SK-N-SH (cell line): ENCODE measurements around the gene UBE2I. TPM values are rescaled to one million over a fixed set of nuclear protein-coding genes. Genes with fewer than 3 reads are reported as not detected.

Source experiments
- CTCF ChIA-PET: fragments of 300-600, 350-600 bp; formaldehyde crosslinking; extraction: SDS; loops from one replicate; lab custom pipeline; 2021; lab: Yijun Ruan, JAX
- POLR2A ChIA-PET: fragments of 350-600 bp; sonication (Branson Sonifier 250); formaldehyde crosslinking; extraction: SDS; loops from one replicate; lab custom pipeline; 2020; ENCODE audit warnings: antibody characterized with exemption, inconsistent platforms; lab: Yijun Ruan, JAX
- DNase-seq: peaks from one replicate; pipeline ENCODE4 v3.0.0; 2012
- H2AFZ ChIP-seq: fragments of 200-600 bp; sonication (generic); 2 replicates; pipeline ENCODE4 v1.8.1; 2016; ENCODE audit warnings: antibody characterized with exemption, mild to moderate bottlenecking, low read depth
- H3F3A ChIP-seq: fragments of 200-600 bp; sonication (generic); replicated peaks from 2 replicates; pipeline ENCODE3; 2016; ENCODE audit warnings: antibody characterized with exemption, mild to moderate bottlenecking; ENCODE audit not compliant: insufficient read depth
- H3K27ac ChIP-seq, 2 experiments: fragments of 200-500 bp in 1 of 2; fragments of 200-600 bp in 1 of 2; sonication (Bioruptor generic) in 1 of 2; sonication (generic), shearing (Covaris generic) in 1 of 2; 2 replicates each; pipeline versions ENCODE4 v1.5.1 to v1.6.1; 2014 to 2016; ENCODE audit warnings: low read depth in 2 of 2, inconsistent platforms in 1 of 2, low read length in 1 of 2, mild to moderate bottlenecking in 1 of 2, mixed read lengths in 1 of 2
- H3K27me3 ChIP-seq: fragments of 200-600 bp; sonication (generic), shearing (Covaris generic); 2 replicates; pipeline ENCODE4 v1.6.1; 2016; ENCODE audit warnings: mixed run types; ENCODE audit not compliant: insufficient read depth
- H3K36me3 ChIP-seq, 2 experiments: fragments of 200-500 bp in 1 of 2; fragments of 200-600 bp in 1 of 2; sonication (Bioruptor generic) in 1 of 2; sonication (generic) in 1 of 2; replicated peaks in 1 of 2; 2 replicates each; pipeline versions ENCODE3 to v1.5.1; 2014 to 2016; ENCODE audit warnings: low read length in 1 of 2, mild to moderate bottlenecking in 1 of 2; ENCODE audit not compliant: insufficient read depth in 2 of 2, control insufficient read depth in 1 of 2
- H3K4me1 ChIP-seq, 2 experiments: fragments of 200-500 bp in 1 of 2; fragments of 200-600 bp in 1 of 2; sonication (Bioruptor generic) in 1 of 2; sonication (generic), shearing (Covaris generic) in 1 of 2; 2 replicates each; pipeline versions ENCODE4 v1.5.1 to v1.6.1; 2014 to 2016; ENCODE audit warnings: low read depth in 1 of 2, low read length in 1 of 2, mixed run types in 1 of 2; ENCODE audit not compliant: insufficient read depth in 2 of 2, control insufficient read depth in 1 of 2
- H3K4me2 ChIP-seq: fragments of 200-600 bp; sonication (generic), shearing (Covaris generic); 2 replicates; pipeline ENCODE4 v1.6.1; 2017; ENCODE audit warnings: mixed run types
- H3K4me3 ChIP-seq, 2 experiments: fragments of 200-500 bp in 1 of 2; fragments of 200-600 bp in 1 of 2; sonication (Bioruptor generic) in 1 of 2; sonication (generic), shearing (Covaris generic) in 1 of 2; 2 replicates each; pipeline versions ENCODE4 v1.5.1 to v1.8.1; 2014 to 2016; ENCODE audit warnings: low read depth in 2 of 2, inconsistent platforms in 1 of 2, low read length in 1 of 2, mild to moderate bottlenecking in 1 of 2, mixed read lengths in 1 of 2, moderate library complexity in 1 of 2
- H3K79me2 ChIP-seq: fragments of 200-600 bp; sonication (generic); 2 replicates; pipeline ENCODE4 v1.8.1; 2017; ENCODE audit warnings: mild to moderate bottlenecking; ENCODE audit not compliant: insufficient read depth
- H3K9ac ChIP-seq: fragments of 200-600 bp; sonication (generic); 2 replicates; pipeline ENCODE4 v1.6.1; 2017; ENCODE audit warnings: mixed run types
- H3K9me2 ChIP-seq: fragments of 200-600 bp; sonication (generic); 2 replicates; pipeline ENCODE4 v1.6.1; 2017; ENCODE audit warnings: mixed run types
- H3K9me3 ChIP-seq: fragments of 200-600 bp; sonication (generic); 2 replicates; pipeline ENCODE4 v1.6.1; 2017; ENCODE audit warnings: mixed run types, mild to moderate bottlenecking, moderate library complexity
- H4K20me1 ChIP-seq: fragments of 200-600 bp; sonication (generic); 2 replicates; pipeline ENCODE4 v1.6.1; 2017; ENCODE audit warnings: mild to moderate bottlenecking, mixed run types; ENCODE audit not compliant: insufficient read depth
- FOXJ3 ChIP-seq: sonication (generic); formaldehyde crosslinking; IDR thresholded peaks from 2 replicates; pipeline ENCODE4 v1.5.1; 2020; ENCODE audit warnings: mild to moderate bottlenecking, missing genetic modification reagents
- FOXM1 ChIP-seq: IDR thresholded peaks from 2 replicates; pipeline ENCODE4 v1.4.0; 2012; ENCODE audit warnings: low read depth, mild to moderate bottlenecking
- GABPA ChIP-seq: IDR thresholded peaks from 2 replicates; pipeline ENCODE4 v1.4.0; 2012; ENCODE audit warnings: low read depth, mild to moderate bottlenecking
- RXRA ChIP-seq: IDR thresholded peaks from 2 replicates; pipeline ENCODE4 v1.4.0; 2012; ENCODE audit warnings: low read depth, mild to moderate bottlenecking, borderline replicate concordance
- WGBS: methylation state at CpG from one replicate; pipeline ENCODE4 v1.1.6; 2017; ENCODE audit warnings: low lambda C conversion rate; 5-methylcytosine and 5-hydroxymethylcytosine counted together
- polyA plus RNA-seq, 3 experiments: library from polyadenylated mRNA; depleted of rRNA; stranded (reverse); fragments of >200 nt; gene quantifications; 2 replicates each; pipeline ENCODE4 v1.2.3, GENCODE V29; 2012
- TF ChIP-seq, protein P1 (sequence below): IDR thresholded peaks from 2 replicates; pipeline ENCODE4 v1.6.1; 2012; ENCODE audit warnings: mild to moderate bottlenecking, low read depth, low read length, moderate library complexity
- TF ChIP-seq, protein P2 (sequence below): IDR thresholded peaks from 2 replicates; pipeline ENCODE4 v1.4.0; 2012; ENCODE audit warnings: low read depth
- TF ChIP-seq, protein P3 (sequence below): fragments of 200-600 bp; sonication (generic); IDR thresholded peaks from 2 replicates; pipeline ENCODE4 v1.6.1; 2017; ENCODE audit warnings: antibody characterized with exemption, mild to moderate bottlenecking, moderate library complexity
- TF ChIP-seq, protein P4 (sequence below): IDR thresholded peaks from 2 replicates; pipeline ENCODE4 v1.4.0; 2012; ENCODE audit warnings: low read depth, borderline replicate concordance

UBE2I gene
- polyA plus RNA-seq, 1 of the 3 experiments (the other 2 are of a cell fraction), result 107 TPM

DNA sequence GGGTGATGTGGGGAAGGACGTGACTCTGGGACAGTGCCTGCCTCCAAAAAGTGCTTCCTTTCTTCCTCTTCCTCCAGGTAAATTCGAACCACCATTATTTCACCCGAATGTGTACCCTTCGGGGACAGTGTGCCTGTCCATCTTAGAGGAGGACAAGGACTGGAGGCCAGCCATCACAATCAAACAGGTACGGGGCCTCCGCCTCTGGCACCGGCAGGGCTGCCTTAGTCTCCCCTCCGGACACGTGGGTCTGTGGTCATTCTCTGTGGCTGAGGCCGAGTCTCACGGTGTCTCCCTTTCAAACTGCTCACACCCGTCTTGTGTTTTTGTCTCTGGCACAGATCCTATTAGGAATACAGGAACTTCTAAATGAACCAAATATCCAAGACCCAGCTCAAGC lies 10.7 kb downstream of the UBE2I start:
- Histone ChIP-seq H3K27ac (no peak overlapping the region), H3K9ac (no peak overlapping the region), H3F3A (peaks cover 5% of the 10 kb centered on the region), H3K9me2 (no peaks in the 10 kb centered on the region), H3K36me3 (peaks cover 27 to 78% of the 10 kb centered on the region in 2 experiments), H3K4me1 (no peaks in the 10 kb centered on the region), H3K27me3 (no peaks in the 10 kb centered on the region), H3K4me3 (no peak overlapping the region), H3K4me2 (no peak overlapping the region), H2AFZ (no peak overlapping the region), H3K9me3 (no peaks in the 10 kb centered on the region), H4K20me1 (peaks cover 51% of the 10 kb centered on the region), H3K79me2 (peaks cover 42% of the 10 kb centered on the region; the same call in 1 of the 2 replicates)
- 87% methylated on average over 10 of the region's 12 CpGs for WGBS
- DNase-seq, result no peak
- no peak for TF ChIP-seq FOXM1
- TF ChIP-seq, protein P1, sequence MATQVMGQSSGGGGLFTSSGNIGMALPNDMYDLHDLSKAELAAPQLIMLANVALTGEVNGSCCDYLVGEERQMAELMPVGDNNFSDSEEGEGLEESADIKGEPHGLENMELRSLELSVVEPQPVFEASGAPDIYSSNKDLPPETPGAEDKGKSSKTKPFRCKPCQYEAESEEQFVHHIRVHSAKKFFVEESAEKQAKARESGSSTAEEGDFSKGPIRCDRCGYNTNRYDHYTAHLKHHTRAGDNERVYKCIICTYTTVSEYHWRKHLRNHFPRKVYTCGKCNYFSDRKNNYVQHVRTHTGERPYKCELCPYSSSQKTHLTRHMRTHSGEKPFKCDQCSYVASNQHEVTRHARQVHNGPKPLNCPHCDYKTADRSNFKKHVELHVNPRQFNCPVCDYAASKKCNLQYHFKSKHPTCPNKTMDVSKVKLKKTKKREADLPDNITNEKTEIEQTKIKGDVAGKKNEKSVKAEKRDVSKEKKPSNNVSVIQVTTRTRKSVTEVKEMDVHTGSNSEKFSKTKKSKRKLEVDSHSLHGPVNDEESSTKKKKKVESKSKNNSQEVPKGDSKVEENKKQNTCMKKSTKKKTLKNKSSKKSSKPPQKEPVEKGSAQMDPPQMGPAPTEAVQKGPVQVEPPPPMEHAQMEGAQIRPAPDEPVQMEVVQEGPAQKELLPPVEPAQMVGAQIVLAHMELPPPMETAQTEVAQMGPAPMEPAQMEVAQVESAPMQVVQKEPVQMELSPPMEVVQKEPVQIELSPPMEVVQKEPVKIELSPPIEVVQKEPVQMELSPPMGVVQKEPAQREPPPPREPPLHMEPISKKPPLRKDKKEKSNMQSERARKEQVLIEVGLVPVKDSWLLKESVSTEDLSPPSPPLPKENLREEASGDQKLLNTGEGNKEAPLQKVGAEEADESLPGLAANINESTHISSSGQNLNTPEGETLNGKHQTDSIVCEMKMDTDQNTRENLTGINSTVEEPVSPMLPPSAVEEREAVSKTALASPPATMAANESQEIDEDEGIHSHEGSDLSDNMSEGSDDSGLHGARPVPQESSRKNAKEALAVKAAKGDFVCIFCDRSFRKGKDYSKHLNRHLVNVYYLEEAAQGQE, result no peak
- TF ChIP-seq, protein P2, sequence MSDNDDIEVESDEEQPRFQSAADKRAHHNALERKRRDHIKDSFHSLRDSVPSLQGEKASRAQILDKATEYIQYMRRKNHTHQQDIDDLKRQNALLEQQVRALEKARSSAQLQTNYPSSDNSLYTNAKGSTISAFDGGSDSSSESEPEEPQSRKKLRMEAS, result no peak
- TF ChIP-seq GABPA, result no peak
- TF ChIP-seq, protein P3, sequence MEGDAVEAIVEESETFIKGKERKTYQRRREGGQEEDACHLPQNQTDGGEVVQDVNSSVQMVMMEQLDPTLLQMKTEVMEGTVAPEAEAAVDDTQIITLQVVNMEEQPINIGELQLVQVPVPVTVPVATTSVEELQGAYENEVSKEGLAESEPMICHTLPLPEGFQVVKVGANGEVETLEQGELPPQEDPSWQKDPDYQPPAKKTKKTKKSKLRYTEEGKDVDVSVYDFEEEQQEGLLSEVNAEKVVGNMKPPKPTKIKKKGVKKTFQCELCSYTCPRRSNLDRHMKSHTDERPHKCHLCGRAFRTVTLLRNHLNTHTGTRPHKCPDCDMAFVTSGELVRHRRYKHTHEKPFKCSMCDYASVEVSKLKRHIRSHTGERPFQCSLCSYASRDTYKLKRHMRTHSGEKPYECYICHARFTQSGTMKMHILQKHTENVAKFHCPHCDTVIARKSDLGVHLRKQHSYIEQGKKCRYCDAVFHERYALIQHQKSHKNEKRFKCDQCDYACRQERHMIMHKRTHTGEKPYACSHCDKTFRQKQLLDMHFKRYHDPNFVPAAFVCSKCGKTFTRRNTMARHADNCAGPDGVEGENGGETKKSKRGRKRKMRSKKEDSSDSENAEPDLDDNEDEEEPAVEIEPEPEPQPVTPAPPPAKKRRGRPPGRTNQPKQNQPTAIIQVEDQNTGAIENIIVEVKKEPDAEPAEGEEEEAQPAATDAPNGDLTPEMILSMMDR, result no peak
- TF ChIP-seq FOXJ3 (CRISPR knock-in tag), result no peak
- TF ChIP-seq, protein P4, sequence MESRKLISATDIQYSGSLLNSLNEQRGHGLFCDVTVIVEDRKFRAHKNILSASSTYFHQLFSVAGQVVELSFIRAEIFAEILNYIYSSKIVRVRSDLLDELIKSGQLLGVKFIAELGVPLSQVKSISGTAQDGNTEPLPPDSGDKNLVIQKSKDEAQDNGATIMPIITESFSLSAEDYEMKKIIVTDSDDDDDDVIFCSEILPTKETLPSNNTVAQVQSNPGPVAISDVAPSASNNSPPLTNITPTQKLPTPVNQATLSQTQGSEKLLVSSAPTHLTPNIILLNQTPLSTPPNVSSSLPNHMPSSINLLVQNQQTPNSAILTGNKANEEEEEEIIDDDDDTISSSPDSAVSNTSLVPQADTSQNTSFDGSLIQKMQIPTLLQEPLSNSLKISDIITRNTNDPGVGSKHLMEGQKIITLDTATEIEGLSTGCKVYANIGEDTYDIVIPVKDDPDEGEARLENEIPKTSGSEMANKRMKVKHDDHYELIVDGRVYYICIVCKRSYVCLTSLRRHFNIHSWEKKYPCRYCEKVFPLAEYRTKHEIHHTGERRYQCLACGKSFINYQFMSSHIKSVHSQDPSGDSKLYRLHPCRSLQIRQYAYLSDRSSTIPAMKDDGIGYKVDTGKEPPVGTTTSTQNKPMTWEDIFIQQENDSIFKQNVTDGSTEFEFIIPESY, result no peak
- TF ChIP-seq RXRA, result no peak
- CTCF ChIA-PET, result interaction anchor here (1.6 kb wide), 1 partner anchor 19 kb away, joined by 3 read pairs; no protein-coding TSS in a partner anchor
- POLR2A ChIA-PET, result no interaction called here
